OCI-LY1 (cell line): Measurements from ENCODE around the gene IGSF22.
A peak's percentile ranks its signal among the peaks of the same experiment; 100 is the strongest.

Source experiments
- H2AFZ ChIP-seq: fragments of 200-600 bp; sonication (generic), shearing (Covaris generic); 2 replicates; pipeline ENCODE4 v1.6.0; 2014; ENCODE audit warnings: antibody characterized with exemption, mild to moderate bottlenecking, low read length
- H3F3A ChIP-seq: fragments of 200-600 bp; sonication (generic), shearing (Covaris generic); 2 replicates; pipeline ENCODE4 v1.6.0; 2014; ENCODE audit warnings: mild to moderate bottlenecking, antibody characterized with exemption, low read length, moderate library complexity; ENCODE audit not compliant: insufficient read depth
- H3K27ac ChIP-seq: fragments of 200-600 bp; sonication (generic); 2 replicates; pipeline ENCODE4 v1.5.1; 2014; ENCODE audit warnings: low read length, mixed run types, mild to moderate bottlenecking, low read depth; ENCODE audit not compliant: poor library complexity, severe bottlenecking
- H3K27me3 ChIP-seq: fragments of 200-600 bp; sonication (generic); 2 replicates; pipeline ENCODE4 v1.6.0; 2014; ENCODE audit warnings: antibody characterized with exemption, mild to moderate bottlenecking, low read length, moderate library complexity; ENCODE audit not compliant: insufficient read depth
- H3K36me3 ChIP-seq: fragments of 200-600 bp; sonication (generic); 2 replicates; pipeline ENCODE4 v1.6.1; 2014; ENCODE audit warnings: mild to moderate bottlenecking, antibody characterized with exemption, low read length, moderate library complexity, mixed read lengths; ENCODE audit not compliant: insufficient read depth
- H3K4me1 ChIP-seq: fragments of 200-600 bp; sonication (generic); 2 replicates; pipeline ENCODE4 v1.5.1; 2014; ENCODE audit warnings: mild to moderate bottlenecking, low read length, moderate library complexity; ENCODE audit not compliant: insufficient read depth, severe bottlenecking
- H3K4me2 ChIP-seq: fragments of 200-600 bp; sonication (generic), shearing (Covaris generic); 2 replicates; pipeline ENCODE4 v1.6.1; 2014; ENCODE audit warnings: low read length
- H3K4me3 ChIP-seq: fragments of 200-600 bp; sonication (generic); 2 replicates; pipeline ENCODE4 v1.5.1; 2014; ENCODE audit warnings: low read length, low read depth, mild to moderate bottlenecking, mixed read lengths; ENCODE audit not compliant: poor library complexity, severe bottlenecking
- H3K79me2 ChIP-seq: fragments of 200-600 bp; shearing (Covaris generic); 2 replicates; pipeline ENCODE4 v1.6.1; 2016; ENCODE audit warnings: mixed run types, low read length, mixed read lengths; ENCODE audit not compliant: insufficient read depth
- H3K9ac ChIP-seq: fragments of 200-600 bp; sonication (generic), shearing (Covaris generic); 2 replicates; pipeline ENCODE4 v1.6.1; 2014; ENCODE audit warnings: mild to moderate bottlenecking, low read length, mixed read lengths
- H3K9me2 ChIP-seq: fragments of 200-600 bp; sonication (generic), shearing (Covaris generic); 2 replicates; pipeline ENCODE4 v1.6.1; 2014; ENCODE audit warnings: low read depth, mild to moderate bottlenecking, low read length, mixed read lengths
- H3K9me3 ChIP-seq: fragments of 200-600 bp; shearing (Covaris generic); 2 replicates; pipeline ENCODE4 v1.6.1; 2014; ENCODE audit warnings: low read length, mixed read lengths
- H4K20me1 ChIP-seq: fragments of 200-600 bp; sonication (generic), shearing (Covaris generic); 2 replicates; pipeline ENCODE4 v1.6.0; 2016; ENCODE audit warnings: mild to moderate bottlenecking, low read length; ENCODE audit not compliant: insufficient read depth
- CTCF ChIP-seq: fragments of 200-600 bp; sonication (generic), shearing (Covaris generic); IDR thresholded peaks from 2 replicates; pipeline ENCODE4 v1.5.1; 2017; ENCODE audit warnings: mild to moderate bottlenecking, antibody characterized with exemption, low read length, moderate library complexity, mixed read lengths
- EZH2 ChIP-seq: fragments of 200-600 bp; sonication (generic), shearing (Covaris generic); IDR thresholded peaks from 2 replicates; pipeline ENCODE4 v1.8.0; 2017; ENCODE audit warnings: borderline replicate concordance, mixed run types, mild to moderate bottlenecking, antibody characterized with exemption, low read length, moderate library complexity, mixed read lengths

Gene IGSF22

GRCh38 chr11:18728658-18729057 lies 2.7 kb upstream of the IGSF22 start:
- H3K27ac ChIP-seq: no peak overlapping the region

GRCh38 chr11:18727479-18728236 lies 1.7 kb upstream of the IGSF22 start:
- Histone ChIP-seq H3K4me2 (no peak overlapping the region), H3K79me2 (no peaks in the 10 kb centered on the region), H3K36me3 (no peaks in the 10 kb centered on the region), H3K9ac (no peak overlapping the region), H3K9me2 (no peaks in the 10 kb centered on the region), H3K27me3 (peaks cover 2% of the 10 kb centered on the region; the same call in 1 of the 2 replicates), H2AFZ (no peak overlapping the region), H3K4me3 (no peak overlapping the region), H4K20me1 (no peaks in the 10 kb centered on the region), H3K27ac (no peak overlapping the region), H3K9me3 (no peaks in the 10 kb centered on the region), H3F3A (no peaks in the 10 kb centered on the region), H3K4me1 (peaks cover 8% of the 10 kb centered on the region)
- TF ChIP-seq EZH2: no peak
- peak; percentile 89 for TF ChIP-seq CTCF

More at GRCh38 chr11:18728658-18729057, 2.7 kb upstream of the IGSF22 start:
- no peaks in the 10 kb centered on the region for H3K79me2 ChIP-seq
- H3K9me3 ChIP-seq: no peaks in the 10 kb centered on the region
- no peak for TF ChIP-seq EZH2
- TF ChIP-seq CTCF: no peak
- no peak overlapping the region for H2AFZ ChIP-seq
- peaks cover 5% of the 10 kb centered on the region; the same call in 1 of the 2 replicates for H3K27me3 ChIP-seq
- H3K4me2 ChIP-seq: no peak overlapping the region
- H4K20me1 ChIP-seq: no peaks in the 10 kb centered on the region
- no peaks in the 10 kb centered on the region for H3K36me3 ChIP-seq
- no peaks in the 10 kb centered on the region for H3F3A ChIP-seq
- H3K4me1 ChIP-seq: peaks cover 8% of the 10 kb centered on the region
- no peaks in the 10 kb centered on the region for H3K9me2 ChIP-seq
- no peak overlapping the region for H3K9ac ChIP-seq
- no peak overlapping the region for H3K4me3 ChIP-seq

GRCh38 chr11:18723991-18724390 lies 2.0 kb downstream of the IGSF22 start:
- no peaks in the 10 kb centered on the region for H3F3A ChIP-seq
- TF ChIP-seq EZH2 (no peak), CTCF (no peak)
- no peaks in the 10 kb centered on the region for H3K27me3 ChIP-seq
- H3K36me3 ChIP-seq: no peaks in the 10 kb centered on the region
- H3K9me3 ChIP-seq: no peaks in the 10 kb centered on the region
- no peaks in the 10 kb centered on the region for H4K20me1 ChIP-seq
- H3K4me2 ChIP-seq: no peak overlapping the region
- H2AFZ ChIP-seq: no peak overlapping the region
- peaks cover 12% of the 10 kb centered on the region for H3K4me1 ChIP-seq
- no peak overlapping the region for H3K4me3 ChIP-seq
- no peaks in the 10 kb centered on the region for H3K79me2 ChIP-seq
- no peak overlapping the region for H3K9ac ChIP-seq
- H3K27ac ChIP-seq: no peak overlapping the region
- H3K9me2 ChIP-seq: no peaks in the 10 kb centered on the region
